Measurements from ENCODE around the gene SLIT3.
"Not testable (repeated sequence)": the region's sequence is repeated elsewhere in the genome, so short reads cannot be mapped to it uniquely, and the experiment has no call there.

The SLIT3 gene

DNA sequence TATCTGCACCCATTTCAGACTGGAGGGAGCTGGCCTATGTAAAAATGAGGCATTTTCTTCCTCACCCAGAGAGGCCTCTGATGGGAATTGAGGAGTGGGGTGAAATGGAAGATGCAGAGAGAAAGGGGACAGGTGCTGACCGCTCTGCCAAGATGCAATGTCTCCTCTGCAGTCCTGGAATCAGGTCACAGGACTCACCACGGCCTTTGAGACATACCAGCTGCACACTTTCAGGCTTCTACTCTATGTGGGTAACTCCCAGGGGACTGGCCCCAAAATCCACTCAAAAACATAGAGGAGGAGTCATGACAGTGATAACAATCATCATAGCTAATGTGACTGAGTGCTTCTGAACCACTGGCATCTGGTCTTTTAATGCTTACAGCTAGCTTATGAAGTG lies 558.6 kb downstream of the SLIT3 start:
- in situ Hi-C loops (cut with MboI; ENCODE audit: low pct_unique_long_range_greater_than_20kb, low sequenced_read_pairs); DNase-seq: not testable (repeated sequence)

DNA sequence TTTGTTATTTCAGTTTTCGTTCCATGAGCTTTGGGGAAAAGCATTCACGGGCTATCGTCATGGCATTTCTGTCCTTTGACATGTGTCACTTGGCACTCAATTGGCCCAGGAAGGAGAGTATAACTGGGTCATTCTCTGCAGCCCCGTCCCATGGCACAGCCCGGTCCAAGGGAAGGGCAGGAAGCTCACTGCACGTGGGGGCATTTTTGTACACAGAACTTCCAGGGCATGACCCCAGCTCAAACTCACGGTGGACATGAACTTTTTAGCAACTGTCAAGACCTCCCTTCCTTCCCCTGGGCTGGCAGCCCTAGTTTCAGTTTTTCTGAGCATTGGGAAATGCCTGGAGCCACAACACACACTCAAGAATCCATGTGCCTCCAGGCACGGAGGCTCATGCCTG lies 560.1 kb downstream of the SLIT3 start:
- in situ Hi-C loops (cut with MboI; ENCODE audit: low pct_unique_long_range_greater_than_20kb, low sequenced_read_pairs) = no loop called here
- DNase-seq = no peak

- no peak for DNase-seq
- in situ Hi-C loops (cut with MboI; ENCODE audit: low pct_unique_long_range_greater_than_20kb, low sequenced_read_pairs) = no loop called here
Measured at GRCh38 chr5:168740092-168740800, 560.7 kb downstream of the SLIT3 start.

DNA sequence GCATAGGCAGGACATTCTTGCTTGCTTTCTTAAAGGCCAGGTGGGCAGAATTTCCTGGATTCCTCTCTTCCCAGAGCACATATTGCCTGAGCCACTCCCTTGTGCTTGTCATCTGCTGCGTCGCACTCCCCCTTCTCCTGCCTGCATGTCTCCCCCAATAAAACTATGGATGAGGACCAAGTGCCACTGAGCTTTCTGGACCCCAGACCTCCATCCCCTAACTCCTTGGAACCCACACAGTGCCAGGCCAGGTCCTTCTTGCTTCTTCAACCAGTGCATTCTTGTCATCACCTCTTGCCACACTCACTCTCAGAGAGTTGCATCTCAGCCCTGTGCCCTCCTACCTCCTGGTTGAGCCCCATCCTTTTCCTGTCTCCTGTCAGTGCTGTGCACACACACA lies 563.9 kb downstream of the SLIT3 start:
- DNase-seq = no peak
- in situ Hi-C loops (cut with MboI; ENCODE audit: low pct_unique_long_range_greater_than_20kb, low sequenced_read_pairs) = no loop called here

GRCh38 chr5:168736281-168736831 lies 564.6 kb downstream of the SLIT3 start:
- no peak for DNase-seq
- in situ Hi-C loops (cut with MboI; ENCODE audit: low pct_unique_long_range_greater_than_20kb, low sequenced_read_pairs) = no loop called here

- no peak for DNase-seq
- in situ Hi-C loops (cut with MboI; ENCODE audit: low pct_unique_long_range_greater_than_20kb, low sequenced_read_pairs) = no loop called here
Measured at GRCh38 chr5:168734620-168735300, 566.2 kb downstream of the SLIT3 start.

GRCh38 chr5:168734119-168734518 lies 566.8 kb downstream of the SLIT3 start:
- in situ Hi-C loops (cut with MboI; ENCODE audit: low pct_unique_long_range_greater_than_20kb, low sequenced_read_pairs) = no loop called here
- DNase-seq = no peak

- in situ Hi-C loops (cut with MboI; ENCODE audit: low pct_unique_long_range_greater_than_20kb, low sequenced_read_pairs) = no loop called here
- DNase-seq = no peak
Measured at GRCh38 chr5:168728546-168729211, 572.3 kb downstream of the SLIT3 start.

GRCh38 chr5:168727547-168727946 lies 573.4 kb downstream of the SLIT3 start:
- in situ Hi-C loops (cut with MboI; ENCODE audit: low pct_unique_long_range_greater_than_20kb, low sequenced_read_pairs) = no loop called here
- no peak for DNase-seq

DNA sequence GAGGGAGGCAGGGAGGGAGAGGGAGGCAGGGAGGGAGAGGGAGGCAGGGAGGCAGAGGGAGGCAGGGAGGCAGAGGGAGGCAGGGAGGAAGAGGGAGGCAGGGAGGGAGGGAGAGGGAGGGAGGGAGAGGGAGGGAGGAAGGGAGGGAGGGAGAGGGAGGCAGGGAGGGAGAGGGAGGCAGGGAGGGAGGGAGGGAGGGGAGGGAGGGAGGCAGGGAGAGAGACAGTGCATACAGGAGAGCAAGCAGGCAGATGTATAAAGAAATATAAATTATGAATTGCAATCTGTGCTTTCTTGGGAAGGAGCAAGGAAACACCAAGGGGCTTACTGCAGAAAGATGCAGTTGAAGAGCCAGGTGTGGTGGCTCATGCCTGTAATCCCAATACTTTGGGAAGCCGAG lies 574.6 kb downstream of the SLIT3 start:
- DNase-seq = no peak
- in situ Hi-C loops (cut with MboI; ENCODE audit: low pct_unique_long_range_greater_than_20kb, low sequenced_read_pairs) = no loop called here

- in situ Hi-C loops (cut with MboI; ENCODE audit: low pct_unique_long_range_greater_than_20kb, low sequenced_read_pairs) = no loop called here
- no peak for DNase-seq
Measured at GRCh38 chr5:168724227-168724626, 576.7 kb downstream of the SLIT3 start.

- DNase-seq = no peak
- in situ Hi-C loops (cut with MboI; ENCODE audit: low pct_unique_long_range_greater_than_20kb, low sequenced_read_pairs) = no loop called here
Measured at GRCh38 chr5:168723037-168723436, 577.9 kb downstream of the SLIT3 start.

- in situ Hi-C loops (cut with MboI; ENCODE audit: low pct_unique_long_range_greater_than_20kb, low sequenced_read_pairs) = no loop called here
- no peak for DNase-seq
Measured at GRCh38 chr5:168721966-168722365, 579.0 kb downstream of the SLIT3 start.

- no peak for DNase-seq
- in situ Hi-C loops (cut with MboI; ENCODE audit: low pct_unique_long_range_greater_than_20kb, low sequenced_read_pairs) = no loop called here
Measured at GRCh38 chr5:168721002-168721753, 579.8 kb downstream of the SLIT3 start.

DNA sequence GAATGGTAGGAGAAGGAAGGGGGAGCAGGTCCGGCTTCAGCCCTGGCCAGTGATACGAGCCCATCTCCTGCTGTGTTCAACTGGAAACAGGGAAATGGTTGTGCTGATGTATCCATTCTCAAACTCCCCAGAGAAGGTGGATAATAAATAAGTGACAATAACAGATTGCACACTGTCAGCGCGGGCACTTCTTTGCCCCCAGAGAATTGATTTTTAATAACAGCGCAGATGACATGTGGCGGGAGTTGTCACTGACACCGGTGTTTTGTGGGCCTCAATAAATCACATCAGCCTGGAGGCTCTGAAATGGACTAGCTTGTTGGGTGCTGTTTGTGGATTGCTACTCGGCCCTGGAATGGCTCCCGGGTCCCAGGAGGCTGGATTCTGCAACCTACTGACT lies 580.4 kb downstream of the SLIT3 start:
- no peak for DNase-seq
- in situ Hi-C loops (cut with MboI; ENCODE audit: low pct_unique_long_range_greater_than_20kb, low sequenced_read_pairs) = no loop called here

- in situ Hi-C loops (cut with MboI; ENCODE audit: low pct_unique_long_range_greater_than_20kb, low sequenced_read_pairs) = no loop called here
Measured at GRCh38 chr5:168714046-168714445, 586.9 kb downstream of the SLIT3 start.

DNA sequence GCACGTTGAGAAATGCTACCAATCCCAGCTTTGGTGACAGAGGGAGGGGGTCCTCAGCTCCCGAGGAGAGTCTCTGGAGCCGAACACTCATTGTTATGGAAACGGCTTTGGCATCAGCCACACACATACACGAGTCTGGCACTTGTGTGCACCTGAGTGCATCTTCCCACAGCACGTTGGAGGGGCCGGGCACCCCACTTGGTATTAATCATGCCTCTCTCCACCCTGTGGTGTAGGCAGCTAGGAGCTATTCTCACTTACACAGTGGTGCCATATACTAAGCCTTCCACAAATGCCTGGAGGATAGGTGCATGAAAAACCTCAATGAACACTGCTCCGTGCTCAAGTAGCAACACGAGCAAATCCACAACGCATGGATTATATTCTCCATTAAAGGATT lies 587.9 kb downstream of the SLIT3 start:
- in situ Hi-C loops (cut with MboI; ENCODE audit: low pct_unique_long_range_greater_than_20kb, low sequenced_read_pairs) = no loop called here
- no peak for DNase-seq

More at GRCh38 chr5:168714046-168714445, 586.9 kb downstream of the SLIT3 start:
- DNase-seq = no peak

- in situ Hi-C loops (cut with MboI; ENCODE audit: low pct_unique_long_range_greater_than_20kb, low sequenced_read_pairs) = no loop called here
- DNase-seq = no peak
Measured at GRCh38 chr5:168712280-168712924, 588.5 kb downstream of the SLIT3 start.

- in situ Hi-C loops (cut with MboI; ENCODE audit: low pct_unique_long_range_greater_than_20kb, low sequenced_read_pairs) = no loop called here
- DNase-seq = no peak
Measured at GRCh38 chr5:168710706-168711105, 590.2 kb downstream of the SLIT3 start.
